Effector CD8-positive, alpha-beta T cell (primary cell): ENCODE results near the gene SPPL3.

Experiments
- DNase-seq: peaks from one replicate; lab custom pipeline; 2025; lab: John Stamatoyannopoulos, UW

Gene SPPL3

GRCh38 chr12:120722784-120723183 lies 181.4 kb downstream of the SPPL3 start:
- no peak for DNase-seq

GRCh38 chr12:120721866-120722265 lies 182.3 kb downstream of the SPPL3 start:
- DNase-seq = no peak

DNA sequence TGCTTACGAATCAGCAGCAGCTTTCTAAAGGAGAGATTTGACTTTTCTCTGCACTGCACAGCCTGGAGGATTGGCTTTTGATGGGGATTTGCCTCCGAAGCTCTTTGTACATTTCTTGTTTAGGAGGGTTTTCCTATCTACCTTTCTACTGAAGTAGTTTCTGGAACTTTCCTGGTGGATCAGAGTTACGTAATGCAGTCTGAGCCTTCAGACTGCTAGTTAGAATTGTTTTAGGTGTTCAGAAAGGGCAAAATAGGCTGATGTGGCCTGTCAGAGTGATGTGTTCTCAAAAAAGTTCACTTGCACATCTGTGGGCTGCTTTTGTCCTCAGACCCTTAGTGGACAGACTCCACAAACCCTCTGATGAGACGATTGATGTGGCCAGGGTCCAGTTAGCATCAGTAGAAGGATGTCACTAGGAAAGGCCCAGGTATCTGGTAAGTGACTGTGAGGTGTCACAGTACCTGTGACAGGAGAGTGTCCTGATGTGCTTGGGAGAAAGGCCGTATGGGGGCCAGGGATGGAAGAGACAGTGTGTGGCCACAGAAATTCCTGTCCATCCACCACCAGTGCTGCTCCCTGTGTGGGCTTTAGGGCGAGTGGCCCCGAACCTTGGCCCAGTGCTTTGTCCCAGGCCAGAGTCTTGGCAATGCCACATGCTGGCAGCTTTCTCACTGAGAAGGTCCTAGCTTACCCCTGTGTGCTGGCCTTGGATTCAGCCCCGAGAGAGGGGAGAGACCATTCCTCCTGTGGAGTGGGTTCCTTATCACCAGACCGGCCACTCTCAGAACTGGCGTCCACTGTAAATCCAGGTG lies 183.0 kb downstream of the SPPL3 start:
- no peak for DNase-seq

DNA sequence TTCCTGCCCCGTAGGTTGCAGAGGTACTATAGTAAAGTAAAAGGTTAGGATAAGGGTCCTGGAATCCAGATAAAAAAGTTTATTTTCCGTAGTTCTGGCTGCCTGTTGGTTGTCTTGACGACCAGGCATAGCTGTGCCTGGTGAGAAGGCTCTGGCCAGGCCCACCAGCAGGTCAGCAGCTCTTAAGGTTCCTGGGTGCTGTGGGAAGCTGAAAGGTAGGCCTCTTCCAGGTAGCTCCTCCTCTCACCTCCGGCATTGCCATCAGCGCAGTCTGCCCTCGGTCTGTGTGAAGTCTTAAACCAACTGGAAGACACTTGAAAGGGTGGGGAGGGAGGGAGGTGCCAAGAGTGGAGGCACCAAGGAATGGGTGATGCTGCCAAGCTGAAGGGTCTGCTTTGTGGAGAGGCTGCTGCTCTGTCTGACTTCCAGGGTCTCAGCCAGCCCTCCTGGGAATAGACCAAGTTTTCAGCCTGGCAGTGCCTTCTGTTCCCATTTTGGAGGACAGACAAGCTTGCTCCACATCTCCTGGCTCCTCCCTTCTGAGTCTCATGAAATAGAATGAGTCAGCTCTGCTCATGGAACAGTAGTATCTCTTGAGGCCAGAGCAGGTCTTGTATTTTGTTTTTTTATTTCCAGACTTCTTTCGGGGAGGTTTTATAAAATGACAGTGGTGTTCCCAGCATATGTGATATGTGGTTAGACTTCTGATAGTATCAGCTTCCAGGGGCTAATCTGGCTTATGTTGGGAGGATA lies 183.7 kb downstream of the SPPL3 start:
- no peak for DNase-seq

- DNase-seq = no peak
Measured at GRCh38 chr12:120719496-120720233, 184.5 kb downstream of the SPPL3 start.

GRCh38 chr12:120719072-120719471 lies 185.1 kb downstream of the SPPL3 start:
- no peak for DNase-seq

DNA sequence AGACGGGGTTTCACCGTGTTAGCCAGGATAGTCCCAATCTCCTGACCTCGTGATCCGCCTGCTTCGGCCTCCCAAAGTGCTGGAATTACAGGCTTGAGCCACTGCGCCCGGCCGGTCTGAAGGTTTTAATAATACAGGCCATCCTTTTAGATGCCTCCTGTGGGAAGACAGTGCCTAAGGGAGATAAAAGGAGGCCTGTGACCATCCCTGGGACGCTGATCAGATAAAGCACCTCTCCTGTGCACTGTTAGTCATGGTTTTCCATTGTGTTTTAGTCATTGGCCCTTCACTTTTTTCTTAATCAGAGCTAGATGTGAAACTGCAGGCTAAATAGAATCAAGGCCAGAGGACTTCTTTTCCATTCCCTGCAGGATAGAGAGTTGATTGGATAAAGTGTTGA lies 186.1 kb downstream of the SPPL3 start:
- DNase-seq = no peak

GRCh38 chr12:120713861-120714482 lies 190.2 kb downstream of the SPPL3 start:
- DNase-seq = peak; percentile 54

DNA sequence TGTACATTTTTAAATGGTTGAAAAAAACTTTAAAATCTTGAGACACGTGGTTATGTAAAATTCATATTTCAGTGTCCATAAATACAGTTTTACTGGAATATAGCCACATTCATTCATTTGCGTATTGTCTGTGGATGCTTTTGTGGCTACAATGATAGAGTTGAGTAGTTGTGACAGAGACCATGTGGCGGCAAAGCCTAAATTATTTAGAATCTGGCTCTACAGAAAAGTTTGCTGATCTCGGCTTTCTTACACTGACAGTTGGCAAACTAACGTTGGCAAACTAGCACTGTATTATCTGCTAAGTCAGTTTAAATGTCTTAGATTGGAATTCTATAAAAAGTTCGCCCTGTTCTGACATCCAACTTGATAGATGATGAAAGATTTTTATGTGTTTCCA lies 191.5 kb downstream of the SPPL3 start:
- no peak for DNase-seq
